Endodermal cell (in vitro differentiated cells): ENCODE measurements around the gene SYNDIG1. TPM values are rescaled to one million over a fixed set of nuclear protein-coding genes. Genes with fewer than 3 reads are reported as not detected.

ENCODE experiments used
- DNase-seq: peaks from one replicate; pipeline ENCODE4 v3.0.0-alpha.2; 2017
- H3K27ac ChIP-seq: 2 replicates; pipeline ENCODE4 v1.5.1; 2013; ENCODE audit warnings: mild to moderate bottlenecking, low read depth, low read length, moderate library complexity
- H3K27me3 ChIP-seq: 2 replicates; pipeline ENCODE4 v1.6.1; 2013; ENCODE audit warnings: mild to moderate bottlenecking, low read length, moderate library complexity; ENCODE audit not compliant: insufficient read depth, control insufficient read depth, poor library complexity, severe bottlenecking
- H3K36me3 ChIP-seq: 2 replicates; pipeline ENCODE4 v1.7.0; 2013; ENCODE audit warnings: mild to moderate bottlenecking, low read length, moderate library complexity; ENCODE audit not compliant: control insufficient read depth, insufficient read depth
- H3K4me1 ChIP-seq: one replicate; pipeline ENCODE4 v1.7.0; 2013; ENCODE audit warnings: low read length; ENCODE audit not compliant: control insufficient read depth, insufficient read depth
- H3K4me3 ChIP-seq: 2 replicates; pipeline ENCODE4 v1.5.1; 2013; ENCODE audit warnings: mild to moderate bottlenecking, low read length, moderate library complexity
- H3K9ac ChIP-seq: 2 replicates; pipeline ENCODE4 v1.6.1; 2013; ENCODE audit warnings: mild to moderate bottlenecking, low read length, moderate library complexity; ENCODE audit not compliant: poor library complexity, severe bottlenecking; ENCODE audit errors: extremely low read depth
- H3K9me3 ChIP-seq: 2 replicates; pipeline ENCODE4 v1.6.1; 2013; ENCODE audit warnings: mild to moderate bottlenecking, low read length, moderate library complexity; ENCODE audit not compliant: control insufficient read depth
- H3K27ac Mint-ChIP-seq: 2 replicates; pipeline ENCODE4 v1.8.0; 2020; ENCODE audit warnings: mixed read lengths
- H3K27me3 Mint-ChIP-seq: 2 replicates; pipeline ENCODE4 v1.8.0; 2021; ENCODE audit warnings: mild to moderate bottlenecking, mixed read lengths; ENCODE audit not compliant: insufficient read depth
- H3K36me3 Mint-ChIP-seq: 2 replicates; pipeline ENCODE4 v1.8.0; 2020; ENCODE audit warnings: low read depth, mixed read lengths
- H3K4me1 Mint-ChIP-seq: 2 replicates; pipeline ENCODE4 v1.8.0; 2020; ENCODE audit warnings: mixed read lengths
- H3K4me3 Mint-ChIP-seq: 2 replicates; pipeline ENCODE4 v1.8.0; 2020; ENCODE audit warnings: mild to moderate bottlenecking, moderate library complexity, mixed read lengths
- H3K9me3 Mint-ChIP-seq: 2 replicates; pipeline ENCODE4 v1.8.0; 2020; ENCODE audit warnings: mild to moderate bottlenecking, mixed read lengths
- CTCF ChIP-seq: fragments of 200-600 bp; sonication (generic); conservative IDR thresholded peaks from 2 replicates; pipeline ENCODE4 v1.5.0; 2021; ENCODE audit warnings: antibody characterized with exemption, mild to moderate bottlenecking
- WGBS, 2 experiments: methylation state at CpG; one replicate each; pipeline versions ENCODE4 v1.1.5 to v1.1.7; 2013; ENCODE audit warnings: missing lambda C conversion rate in 2 of 2, mixed read lengths in 1 of 2; ENCODE audit not compliant: insufficient coverage in 1 of 2, insufficient read length in 1 of 2; 5-methylcytosine and 5-hydroxymethylcytosine counted together
- total RNA-seq, 2 donors: library from RNA; stranded (reverse); fragmentation: NEBNext Ultra II Directional in 1 of 2; extraction: Animal tissue kit (Norgen Biotek cat#: 25700) in 1 of 2; gene quantifications; 2 replicates in 1 of 2; 3 replicates in 1 of 2; pipeline ENCODE4 v1.2.1, GENCODE V29; 2021

Gene SYNDIG1
- total RNA-seq, 2 donors from 2014 or later, result 5.5 to 6.8 TPM

GRCh38 chr20:24675651-24676352 is 206.4 kb downstream of the SYNDIG1 start:
- Mint-ChIP-seq H3K27ac (no peak overlapping the region), H3K9me3 (no peaks in the 10 kb centered on the region), H3K4me1 (peaks cover 3% of the 10 kb centered on the region), H3K27me3 (peaks cover 52% of the 10 kb centered on the region), H3K36me3 (no peaks in the 10 kb centered on the region), H3K4me3 (no peak overlapping the region)
- DNase-seq, result no peak
- Histone ChIP-seq H3K27ac (no peak overlapping the region), H3K4me1 (no peaks in the 10 kb centered on the region), H3K9me3 (no peaks in the 10 kb centered on the region), H3K4me3 (no peak overlapping the region), H3K36me3 (no peaks in the 10 kb centered on the region), H3K9ac (no peak overlapping the region), H3K27me3 (peaks cover 14% of the 10 kb centered on the region)
- TF ChIP-seq CTCF, result no peak
- 92 to 96% methylated on average over 5 to 8 of the region's 8 CpGs for WGBS, 2 experiments

GRCh38 chr20:24676353-24676977 is 207.0 kb downstream of the SYNDIG1 start:
- Mint-ChIP-seq H3K4me1 (no peaks in the 10 kb centered on the region), H3K36me3 (no peaks in the 10 kb centered on the region)
- 94 to 95% methylated on average over 5 to 11 of the region's 11 CpGs for WGBS, 2 experiments

GRCh38 chr20:24676978-24677370 is 207.5 kb downstream of the SYNDIG1 start:
- no peak for DNase-seq
- Histone ChIP-seq H3K4me1 (no peaks in the 10 kb centered on the region), H3K27me3 (peaks cover 14% of the 10 kb centered on the region), H3K9me3 (no peaks in the 10 kb centered on the region), H3K9ac (no peak overlapping the region), H3K36me3 (no peaks in the 10 kb centered on the region), H3K27ac (no peak overlapping the region), H3K4me3 (no peak overlapping the region)
- TF ChIP-seq CTCF, result no peak
- no peaks in the 10 kb centered on the region for H3K4me1 Mint-ChIP-seq
- no peaks in the 10 kb centered on the region for H3K9me3 Mint-ChIP-seq
- H3K36me3 Mint-ChIP-seq, result no peaks in the 10 kb centered on the region
- H3K27me3 Mint-ChIP-seq, result peaks cover 56% of the 10 kb centered on the region
- no peak overlapping the region for H3K4me3 Mint-ChIP-seq
- no peak overlapping the region for H3K27ac Mint-ChIP-seq
- WGBS, 2 experiments, result 94 to 96% methylated on average over 4 to 6 of the region's 6 CpGs

More at GRCh38 chr20:24676353-24676977, 207.0 kb downstream of the SYNDIG1 start:
- no peaks in the 10 kb centered on the region for H3K9me3 ChIP-seq
- no peak overlapping the region for H3K4me3 Mint-ChIP-seq
- no peak overlapping the region for H3K27ac ChIP-seq
- H3K4me3 ChIP-seq, result no peak overlapping the region
- no peaks in the 10 kb centered on the region for H3K4me1 ChIP-seq
- TF ChIP-seq CTCF, result no peak
- H3K9ac ChIP-seq, result no peak overlapping the region
- no peak overlapping the region for H3K27ac Mint-ChIP-seq
- H3K27me3 Mint-ChIP-seq, result peaks cover 59% of the 10 kb centered on the region
- no peak for DNase-seq
- no peaks in the 10 kb centered on the region for H3K36me3 ChIP-seq
- H3K9me3 Mint-ChIP-seq, result no peaks in the 10 kb centered on the region
- H3K27me3 ChIP-seq, result peaks cover 14% of the 10 kb centered on the region
